Osteoblast (primary cell): ENCODE measurements around the gene LARP4B. TPM values are rescaled to one million over a fixed set of nuclear protein-coding genes. Genes with fewer than 3 reads are reported as not detected.
A peak's percentile ranks its signal among the peaks of the same experiment; 100 is the strongest.
"Not testable (repeated sequence)": the region's sequence is repeated elsewhere in the genome, so short reads cannot be mapped to it uniquely, and the experiment has no call there.

Experiments
- DNase-seq: peaks from one replicate; pipeline ENCODE4 v3.0.0; 2011; ENCODE audit warnings: low spot score, mixed read lengths; ENCODE audit not compliant: insufficient read length; ENCODE audit errors: missing footprints
- H2AFZ ChIP-seq: 2 replicates; pipeline ENCODE4 v1.6.0; 2011; ENCODE audit warnings: mild to moderate bottlenecking, low read length
- H3K27ac ChIP-seq: 2 replicates; pipeline ENCODE4 v1.5.1; 2011; ENCODE audit warnings: mild to moderate bottlenecking, low read depth, low read length, moderate library complexity
- H3K27me3 ChIP-seq: 2 replicates; pipeline ENCODE4 v1.6.0; 2012; ENCODE audit warnings: mild to moderate bottlenecking, control low read depth, inconsistent platforms, low read length, moderate library complexity; ENCODE audit not compliant: insufficient read depth
- H3K36me3 ChIP-seq: 2 replicates; pipeline ENCODE4 v1.5.1; 2011; ENCODE audit warnings: mild to moderate bottlenecking, low read length, control low read depth, moderate library complexity; ENCODE audit not compliant: insufficient read depth
- H3K4me1 ChIP-seq: 2 replicates; pipeline ENCODE4 v1.5.1; 2011; ENCODE audit warnings: mild to moderate bottlenecking, low read length, control low read depth, moderate library complexity; ENCODE audit not compliant: insufficient read depth
- H3K4me2 ChIP-seq: 2 replicates; pipeline ENCODE4 v1.6.0; 2011; ENCODE audit warnings: mild to moderate bottlenecking, low read length; ENCODE audit not compliant: insufficient read depth
- H3K4me3 ChIP-seq: fragments of 200-600 bp; sonication (generic); 3 replicates; pipeline ENCODE4 v1.5.1; 2012; ENCODE audit warnings: mild to moderate bottlenecking, low read length, inconsistent platforms; ENCODE audit not compliant: insufficient read depth
- H3K79me2 ChIP-seq: 2 replicates; pipeline ENCODE4 v1.6.0; 2012; ENCODE audit warnings: mild to moderate bottlenecking, low read length, control low read depth, inconsistent platforms; ENCODE audit not compliant: insufficient read depth
- H3K9me3 ChIP-seq: 2 replicates; pipeline ENCODE4 v1.5.1; 2011; ENCODE audit warnings: low read depth, low read length, control low read depth
- H4K20me1 ChIP-seq: 2 replicates; pipeline ENCODE4 v1.6.0; 2012; ENCODE audit warnings: mild to moderate bottlenecking, low read length, control low read depth; ENCODE audit not compliant: insufficient read depth
- total RNA-seq: library from RNA; depleted of rRNA; stranded (reverse); fragments of >200 nt; gene quantifications from 2 replicates; pipeline ENCODE4 v1.2.3, GENCODE V29; 2012
- TF ChIP-seq, protein P1 (sequence below): IDR thresholded peaks from 2 replicates; pipeline ENCODE4 v1.5.1; 2011; ENCODE audit warnings: mild to moderate bottlenecking, low read depth, low read length, moderate library complexity; ENCODE audit errors: extremely low read depth

LARP4B gene
- total RNA-seq, 1 donor = 46.0 TPM

- Histone ChIP-seq H4K20me1 (peaks cover 8% of the 10 kb centered on the region), H3K4me2 (no peak overlapping the region), H3K79me2 (peaks cover 12% of the 10 kb centered on the region), H2AFZ (no peak overlapping the region), H3K27ac (no peak overlapping the region), H3K4me3 (no peak overlapping the region), H3K9me3 (no peaks in the 10 kb centered on the region), H3K36me3 (no peaks in the 10 kb centered on the region), H3K4me1 (peaks cover 6% of the 10 kb centered on the region), H3K27me3 (no peaks in the 10 kb centered on the region)
- TF ChIP-seq, protein P1, sequence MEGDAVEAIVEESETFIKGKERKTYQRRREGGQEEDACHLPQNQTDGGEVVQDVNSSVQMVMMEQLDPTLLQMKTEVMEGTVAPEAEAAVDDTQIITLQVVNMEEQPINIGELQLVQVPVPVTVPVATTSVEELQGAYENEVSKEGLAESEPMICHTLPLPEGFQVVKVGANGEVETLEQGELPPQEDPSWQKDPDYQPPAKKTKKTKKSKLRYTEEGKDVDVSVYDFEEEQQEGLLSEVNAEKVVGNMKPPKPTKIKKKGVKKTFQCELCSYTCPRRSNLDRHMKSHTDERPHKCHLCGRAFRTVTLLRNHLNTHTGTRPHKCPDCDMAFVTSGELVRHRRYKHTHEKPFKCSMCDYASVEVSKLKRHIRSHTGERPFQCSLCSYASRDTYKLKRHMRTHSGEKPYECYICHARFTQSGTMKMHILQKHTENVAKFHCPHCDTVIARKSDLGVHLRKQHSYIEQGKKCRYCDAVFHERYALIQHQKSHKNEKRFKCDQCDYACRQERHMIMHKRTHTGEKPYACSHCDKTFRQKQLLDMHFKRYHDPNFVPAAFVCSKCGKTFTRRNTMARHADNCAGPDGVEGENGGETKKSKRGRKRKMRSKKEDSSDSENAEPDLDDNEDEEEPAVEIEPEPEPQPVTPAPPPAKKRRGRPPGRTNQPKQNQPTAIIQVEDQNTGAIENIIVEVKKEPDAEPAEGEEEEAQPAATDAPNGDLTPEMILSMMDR = no peak
- DNase-seq = peak; percentile 46
These were observed 3.4 kb upstream of the LARP4B start for GRCh38 chr10:934746-935406.

DNA sequence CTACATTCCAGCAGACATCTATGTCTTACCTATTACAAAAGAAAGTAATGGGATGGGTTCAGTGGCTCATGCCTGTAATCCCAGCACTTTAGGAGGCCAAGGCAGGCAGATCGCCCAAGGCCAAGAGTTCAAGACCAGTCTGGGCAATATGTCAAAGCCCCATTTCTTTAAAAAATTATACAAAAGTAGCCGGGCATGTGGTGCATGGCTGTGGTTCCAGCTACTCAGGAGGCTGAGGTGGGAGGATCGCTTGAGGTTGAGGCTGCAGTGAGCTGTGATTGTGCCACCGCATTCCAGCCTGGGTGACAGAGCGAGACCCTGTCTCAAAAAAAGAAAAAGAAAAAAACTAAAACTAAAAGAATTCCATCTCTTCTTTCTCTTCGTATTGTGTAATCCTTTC is 2.7 kb upstream of the LARP4B start:
- not testable (repeated sequence) for H3K4me1 ChIP-seq, H3K36me3 ChIP-seq, H2AFZ ChIP-seq, DNase-seq, H3K4me2 ChIP-seq, H3K27ac ChIP-seq, H3K4me3 ChIP-seq, H3K9me3 ChIP-seq, H3K27me3 ChIP-seq
- H4K20me1 ChIP-seq = peaks cover 15% of the 10 kb centered on the region
- H3K79me2 ChIP-seq = peaks cover 20% of the 10 kb centered on the region

GRCh38 chr10:932589-932988 is 1.1 kb upstream of the LARP4B start:
- H3K27me3 ChIP-seq = no peaks in the 10 kb centered on the region
- H4K20me1 ChIP-seq = peaks cover 30% of the 10 kb centered on the region
- H3K4me3 ChIP-seq = no peak overlapping the region
- no peak overlapping the region for H3K4me2 ChIP-seq
- TF ChIP-seq, protein P1 = no peak
- H3K4me1 ChIP-seq = peaks cover 10% of the 10 kb centered on the region
- DNase-seq = peak; percentile 22
- H3K36me3 ChIP-seq = peaks cover 5% of the 10 kb centered on the region
- no peak overlapping the region for H3K27ac ChIP-seq
- H3K79me2 ChIP-seq = peaks cover 35% of the 10 kb centered on the region
- no peak overlapping the region for H2AFZ ChIP-seq
- no peaks in the 10 kb centered on the region for H3K9me3 ChIP-seq

- H3K4me2 ChIP-seq = peak overlapping the region; percentile 87
- peaks cover 10% of the 10 kb centered on the region for H3K4me1 ChIP-seq
- H3K27me3 ChIP-seq = no peaks in the 10 kb centered on the region
- no peak overlapping the region for H2AFZ ChIP-seq
- TF ChIP-seq, protein P1 = no peak
- H3K4me3 ChIP-seq = peak overlapping the region; percentile 83
- H3K27ac ChIP-seq = peak overlapping the region; percentile 59
- DNase-seq = peak; percentile 62
- H3K36me3 ChIP-seq = peaks cover 13% of the 10 kb centered on the region
- H3K79me2 ChIP-seq = peaks cover 53% of the 10 kb centered on the region
- no peaks in the 10 kb centered on the region for H3K9me3 ChIP-seq
- H4K20me1 ChIP-seq = peaks cover 48% of the 10 kb centered on the region
These were observed 730 bp downstream of the LARP4B start for GRCh38 chr10:930625-931325.
